ENCODE results near the gene OSBPL6.

OSBPL6 gene

GRCh38 chr2:178241844-178242551 is 47.7 kb downstream of the OSBPL6 start:
- no peak for DNase-seq

DNA sequence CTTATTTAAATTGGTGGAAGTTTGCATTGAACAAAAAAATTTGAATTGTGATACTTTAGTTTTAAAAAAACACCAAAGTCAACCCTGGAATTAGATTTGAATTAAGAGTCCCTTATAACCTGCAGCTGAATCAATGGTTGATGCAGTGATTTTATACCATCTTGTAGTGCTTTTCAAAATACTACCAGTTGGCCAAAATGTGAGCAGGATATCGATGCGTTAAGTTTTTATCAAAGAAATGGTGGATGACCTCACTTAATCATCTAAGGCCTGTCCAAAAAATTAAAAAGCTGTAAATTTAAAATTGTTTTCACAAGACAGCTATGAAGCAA is 48.2 kb downstream of the OSBPL6 start:
- DNase-seq = no peak

DNA sequence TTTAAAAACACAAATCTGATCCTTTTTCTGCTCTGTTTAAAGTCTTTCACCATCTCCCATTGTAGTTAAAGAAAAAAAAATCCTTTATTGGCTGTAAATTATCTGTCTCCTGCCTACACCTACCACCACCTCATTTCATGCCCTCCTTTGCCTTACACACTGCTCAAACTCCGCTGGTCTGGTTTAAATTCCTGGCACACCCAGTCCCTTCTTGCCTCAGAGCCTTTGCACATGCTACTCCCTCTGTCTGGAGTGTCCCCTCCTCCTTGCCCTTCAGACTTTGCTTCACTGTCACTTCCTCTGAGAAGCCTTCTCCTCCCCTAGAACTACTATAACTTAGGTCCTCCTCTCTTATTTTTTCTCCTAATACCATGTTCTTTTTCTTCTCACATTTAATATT is 49.6 kb downstream of the OSBPL6 start:
- DNase-seq = no peak

DNA sequence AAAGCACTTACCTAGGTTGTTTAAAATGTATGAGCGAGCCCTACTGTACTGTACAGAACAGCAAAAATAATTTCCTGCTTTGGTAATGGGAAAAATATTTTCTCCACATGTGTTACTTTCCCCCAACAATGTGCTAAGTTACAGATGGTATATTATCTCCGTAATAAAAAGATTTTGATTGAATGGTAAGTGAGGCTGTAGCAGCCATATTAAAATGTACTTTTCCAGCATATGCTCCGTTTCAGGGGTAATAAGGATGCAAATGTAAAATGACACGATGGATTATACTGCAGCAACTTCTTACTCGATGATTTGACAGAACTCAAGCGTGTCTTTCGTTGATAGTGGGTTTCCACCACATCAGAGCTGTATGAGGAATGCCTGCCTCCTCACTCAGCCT is 50.5 kb downstream of the OSBPL6 start:
- DNase-seq = no peak

- no peak for DNase-seq
These were observed 52.4 kb downstream of the OSBPL6 start for GRCh38 chr2:178246696-178247095.

GRCh38 chr2:178247250-178247649 is 52.9 kb downstream of the OSBPL6 start:
- DNase-seq = no peak

DNA sequence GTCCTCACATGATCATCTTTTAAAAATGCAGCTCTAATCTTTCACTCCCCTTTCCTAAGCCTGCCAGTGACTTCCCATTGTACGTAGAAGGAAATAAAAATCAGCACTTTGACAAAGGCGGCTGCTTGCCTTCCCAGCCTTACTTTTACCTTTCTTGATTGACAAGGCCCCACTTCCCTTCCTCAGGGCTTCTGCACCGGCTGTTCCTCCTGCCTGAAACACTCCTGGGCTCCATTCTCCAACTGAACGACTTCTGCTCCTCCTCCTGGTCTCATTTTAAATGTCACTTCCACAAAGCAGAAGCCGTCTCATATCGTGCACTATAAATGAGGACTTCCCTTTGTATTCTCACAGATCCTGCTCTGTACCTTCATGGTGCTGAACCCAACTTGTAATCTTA is 56.1 kb downstream of the OSBPL6 start:
- DNase-seq = no peak

GRCh38 chr2:178251151-178251955 is 57.0 kb downstream of the OSBPL6 start:
- DNase-seq = no peak

- DNase-seq = no peak
These were observed 62.2 kb downstream of the OSBPL6 start for GRCh38 chr2:178256382-178257042.

GRCh38 chr2:178257127-178257526 is 62.8 kb downstream of the OSBPL6 start:
- no peak for DNase-seq

GRCh38 chr2:178258916-178259315 is 64.6 kb downstream of the OSBPL6 start:
- no peak for DNase-seq

DNA sequence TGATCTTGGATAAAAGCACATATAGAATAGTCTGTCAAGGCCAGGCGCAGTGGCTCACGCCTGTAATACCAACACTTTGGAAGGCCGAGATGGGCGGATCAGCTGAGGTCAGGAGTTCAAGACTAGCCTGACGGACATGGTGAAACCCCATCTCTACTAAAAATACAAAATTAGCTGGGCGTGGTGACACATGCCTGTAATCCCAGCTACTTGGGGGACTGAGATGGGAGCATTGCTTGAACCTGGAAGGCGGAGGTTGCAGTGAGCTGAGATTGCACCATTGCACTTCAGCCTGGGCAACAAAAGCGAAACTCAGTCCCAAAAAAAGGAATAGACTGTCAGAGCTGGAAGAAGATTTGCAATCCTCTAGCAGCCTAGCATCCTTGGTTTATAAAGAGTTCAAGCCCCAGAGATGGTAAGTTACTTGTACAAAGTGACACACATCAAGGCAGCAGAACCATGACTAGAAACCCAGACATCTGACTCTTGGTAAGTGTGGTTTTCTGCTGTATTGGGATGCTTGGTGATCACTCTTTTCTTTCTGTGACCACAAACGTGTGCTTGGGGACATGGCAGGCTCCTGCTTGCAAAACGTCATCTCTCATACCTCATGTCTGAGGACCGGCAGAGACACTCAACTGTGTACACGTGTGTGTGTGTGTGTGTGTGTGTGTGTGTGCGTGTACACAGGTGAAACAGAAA is 69.0 kb downstream of the OSBPL6 start:
- DNase-seq = no peak

GRCh38 chr2:178264211-178264610 is 69.9 kb downstream of the OSBPL6 start:
- no peak for DNase-seq

GRCh38 chr2:178265851-178266250 is 71.5 kb downstream of the OSBPL6 start:
- no peak for DNase-seq

DNA sequence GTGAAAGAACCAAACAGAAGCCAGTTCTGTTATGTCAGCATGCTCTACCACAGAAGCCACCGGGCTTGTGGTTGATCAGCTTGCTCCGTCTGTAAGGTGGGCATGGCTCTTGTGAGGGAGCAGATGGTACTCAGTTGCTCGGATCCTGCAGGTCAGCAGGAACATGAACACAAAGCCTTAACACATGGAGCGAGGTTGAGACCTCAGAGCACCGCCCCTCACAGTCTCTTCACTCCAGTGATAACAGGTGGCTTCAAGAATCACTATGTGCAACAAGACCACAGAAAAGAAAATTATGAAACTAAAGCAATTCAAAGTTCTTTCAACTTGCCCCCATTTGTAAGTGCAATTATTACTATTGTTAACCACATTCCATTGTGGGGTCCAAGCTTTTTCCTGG is 72.1 kb downstream of the OSBPL6 start:
- DNase-seq = no peak

DNA sequence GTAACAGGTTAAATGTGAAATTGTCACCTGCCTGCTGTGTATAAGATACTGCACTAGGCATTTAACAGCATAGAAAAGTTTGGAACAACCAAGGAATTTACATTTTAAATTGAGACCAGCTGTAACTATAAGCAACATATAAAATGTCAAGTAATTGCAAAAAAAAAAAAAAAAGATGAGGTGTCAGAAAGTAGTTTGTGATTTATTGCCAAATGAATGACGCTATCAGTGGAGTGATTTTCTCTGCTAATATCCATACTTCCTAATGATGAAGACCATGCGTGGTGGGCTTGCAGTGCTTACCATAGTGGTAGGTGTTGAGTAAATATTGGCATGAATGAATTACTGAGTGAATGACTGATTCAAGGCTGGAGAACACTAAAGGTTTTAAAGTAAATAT is 73.3 kb downstream of the OSBPL6 start:
- no peak for DNase-seq

- DNase-seq = no peak
These were observed 74.1 kb downstream of the OSBPL6 start for GRCh38 chr2:178268435-178268834.

DNA sequence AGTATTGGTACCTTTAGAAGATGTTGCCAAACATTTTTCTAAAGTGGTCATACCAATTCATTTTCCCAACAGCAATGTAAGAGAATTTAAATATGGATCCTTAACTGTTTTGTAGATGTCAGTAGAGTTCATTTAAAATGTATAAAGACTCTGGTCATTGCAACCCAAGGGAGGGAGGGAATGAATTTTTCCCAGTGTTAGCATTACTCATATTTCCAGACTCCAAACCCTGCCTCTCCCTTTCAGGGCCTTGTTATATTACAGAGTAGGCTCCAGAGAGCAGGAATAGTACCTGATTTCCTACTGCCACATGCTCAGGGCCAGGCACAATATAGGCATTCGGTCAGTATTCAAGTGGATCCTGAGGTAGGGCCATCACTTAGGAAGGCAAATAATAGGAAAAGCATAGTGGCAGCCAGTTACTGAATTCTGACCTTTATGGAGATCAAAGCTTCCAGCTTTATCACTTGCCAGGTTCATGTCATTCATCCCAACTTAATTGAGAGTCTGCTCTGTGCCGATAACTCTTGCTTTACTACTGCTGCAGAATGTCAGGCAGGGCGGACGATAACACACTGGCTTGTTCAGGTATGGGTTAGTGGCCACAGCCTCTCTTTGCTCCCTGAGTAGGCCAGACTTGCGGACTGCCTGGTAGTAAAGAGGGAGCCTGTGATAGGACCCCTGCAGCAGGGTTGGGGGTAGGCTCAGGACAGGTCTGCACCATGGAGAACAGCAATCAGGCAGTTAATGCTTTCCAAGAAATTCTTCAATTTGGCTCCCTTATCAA is 75.3 kb downstream of the OSBPL6 start:
- no peak for DNase-seq

- DNase-seq = no peak
These were observed 76.0 kb downstream of the OSBPL6 start for GRCh38 chr2:178270338-178270737.

DNA sequence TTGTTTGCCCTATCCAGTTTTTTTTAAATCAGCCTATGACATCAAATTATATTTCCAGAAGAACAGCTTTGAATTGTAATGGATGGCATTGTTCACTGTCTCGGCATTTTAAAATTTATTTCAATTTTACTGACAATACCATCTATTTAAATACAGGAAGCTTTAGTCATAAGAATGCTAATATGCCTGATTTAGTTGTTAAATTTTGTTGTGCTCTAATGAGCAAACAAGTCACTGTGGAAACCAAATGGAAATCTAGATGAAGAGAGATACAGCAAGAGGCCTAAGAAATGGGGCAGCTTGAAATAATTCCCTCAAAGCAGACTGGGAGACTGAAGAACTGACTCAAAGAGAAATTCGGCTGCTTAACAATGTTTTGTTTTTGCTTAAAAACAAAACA is 76.8 kb downstream of the OSBPL6 start:
- DNase-seq = no peak

DNA sequence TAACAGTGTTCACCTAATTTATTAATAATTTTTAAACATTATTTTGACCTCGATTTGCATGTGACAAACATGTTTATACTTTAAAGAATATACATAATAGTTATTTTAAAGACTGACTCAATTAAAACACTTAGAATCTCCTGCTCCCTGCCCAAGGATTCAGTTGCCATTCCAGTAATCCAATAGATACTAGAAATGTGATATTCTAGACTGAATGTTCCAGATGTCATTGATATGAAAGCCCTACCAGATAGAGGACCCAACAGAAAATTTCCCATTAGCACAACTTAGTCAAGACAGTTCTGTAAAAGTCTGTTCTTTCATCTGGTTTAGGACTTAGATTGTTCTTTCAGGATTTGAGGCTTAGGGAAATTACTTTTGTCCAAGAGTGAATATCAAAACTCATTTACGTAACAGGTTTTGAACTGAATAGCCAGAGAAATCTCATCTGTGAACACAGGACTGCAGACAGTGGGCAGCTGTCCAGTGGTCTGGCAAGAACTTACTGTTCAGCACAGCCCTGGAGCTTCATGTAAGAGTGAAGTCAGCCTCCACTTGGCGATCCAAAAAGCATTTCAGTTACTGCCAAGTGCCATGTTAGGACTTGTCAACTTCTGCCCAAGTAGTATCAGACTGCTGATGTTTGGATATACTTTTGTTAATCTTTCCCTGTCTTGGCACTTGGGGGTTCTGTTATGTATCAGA is 77.5 kb downstream of the OSBPL6 start:
- no peak for DNase-seq

DNA sequence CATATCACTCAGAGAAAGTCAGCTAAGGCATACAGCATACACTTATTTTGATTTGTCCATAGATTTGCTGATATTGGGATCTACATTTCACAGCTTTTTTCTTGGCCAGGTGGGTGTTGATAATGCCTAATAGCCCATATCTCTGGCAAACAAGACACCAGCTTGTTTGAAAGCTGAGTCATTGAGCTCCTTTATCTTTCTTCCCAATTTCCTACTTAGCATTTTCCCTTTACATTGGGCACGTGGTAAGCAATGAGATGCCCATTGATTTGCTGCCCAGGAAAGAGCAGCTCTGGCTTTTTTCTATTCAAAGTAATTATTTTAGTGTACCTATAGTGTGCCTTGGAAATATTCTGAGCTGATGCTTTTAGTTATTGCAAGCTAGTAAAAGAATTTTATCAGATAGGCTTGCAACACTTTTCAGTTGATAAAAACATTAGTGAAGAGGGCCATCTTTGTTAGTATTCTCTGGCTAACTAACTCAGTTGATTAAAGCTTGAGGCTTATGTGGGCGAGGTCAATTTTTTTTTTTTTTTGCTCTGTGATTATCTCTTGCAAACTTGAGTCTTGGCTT is 79.6 kb downstream of the OSBPL6 start:
- no peak for DNase-seq
